Measurements from ENCODE around the gene HOGA1.
A peak's percentile ranks its signal among the peaks of the same experiment; 100 is the strongest.
"Not testable (repeated sequence)": the region's sequence is repeated elsewhere in the genome, so short reads cannot be mapped to it uniquely, and the experiment has no call there.

The HOGA1 gene

GRCh38 chr10:97555541-97555940 is 28.6 kb upstream of the HOGA1 start:
- not testable (repeated sequence) for DNase-seq (ENCODE audit: low spot score)

GRCh38 chr10:97560731-97561381 is 23.3 kb upstream of the HOGA1 start:
- not testable (repeated sequence) for DNase-seq (ENCODE audit: low spot score)

- DNase-seq (ENCODE audit: low spot score), result not testable (repeated sequence)
Observed at GRCh38 chr10:97561386-97562077, 22.7 kb upstream of the HOGA1 start.

GRCh38 chr10:97562329-97562728 is 21.9 kb upstream of the HOGA1 start:
- not testable (repeated sequence) for DNase-seq (ENCODE audit: low spot score)

- no peak for DNase-seq (ENCODE audit: low spot score)
Observed at GRCh38 chr10:97563337-97563736, 20.9 kb upstream of the HOGA1 start.

GRCh38 chr10:97564776-97565175 is 19.4 kb upstream of the HOGA1 start:
- no peak for DNase-seq (ENCODE audit: low spot score)

GRCh38 chr10:97566336-97566996 is 17.7 kb upstream of the HOGA1 start:
- DNase-seq (ENCODE audit: low spot score), result no peak

GRCh38 chr10:97567891-97568290 is 16.3 kb upstream of the HOGA1 start:
- no peak for DNase-seq (ENCODE audit: low spot score)

GRCh38 chr10:97570146-97570788 is 13.9 kb upstream of the HOGA1 start:
- DNase-seq (ENCODE audit: low spot score), result no peak

- no peak for DNase-seq (ENCODE audit: low spot score)
Observed at GRCh38 chr10:97570789-97571471, 13.3 kb upstream of the HOGA1 start.

- DNase-seq (ENCODE audit: low spot score), result no peak
Observed at GRCh38 chr10:97571622-97572021, 12.6 kb upstream of the HOGA1 start.

GRCh38 chr10:97572214-97572989 is 11.8 kb upstream of the HOGA1 start, which contains the start of gene ANKRD2:
Gene ANKRD2, plus strand, starts transcription at chr10:97572779. Its CDS starts 10 bp downstream, at chr10:97572789.
- peak; percentile 39 for DNase-seq (ENCODE audit: low spot score)

GRCh38 chr10:97573021-97573420 is 11.2 kb upstream of the HOGA1 start:
- DNase-seq (ENCODE audit: low spot score), result no peak

GRCh38 chr10:97573672-97574071 is 10.5 kb upstream of the HOGA1 start:
- DNase-seq (ENCODE audit: low spot score), result no peak

GRCh38 chr10:97574374-97575126 is 9.6 kb upstream of the HOGA1 start:
- DNase-seq (ENCODE audit: low spot score), result no peak

GRCh38 chr10:97575127-97575668 is 9.0 kb upstream of the HOGA1 start:
- no peak for DNase-seq (ENCODE audit: low spot score)

- not testable (repeated sequence) for DNase-seq (ENCODE audit: low spot score)
Observed at GRCh38 chr10:97576487-97576886, 7.7 kb upstream of the HOGA1 start.

- no peak for DNase-seq (ENCODE audit: low spot score)
Observed at GRCh38 chr10:97577701-97578100, 6.5 kb upstream of the HOGA1 start.

- no peak for DNase-seq (ENCODE audit: low spot score)
Observed at GRCh38 chr10:97578171-97578844, 5.9 kb upstream of the HOGA1 start.
